Fibroblast of skin of right quadriceps (primary cell): ENCODE results near the gene CTDSP2.
"Not testable (repeated sequence)": the region's sequence is repeated elsewhere in the genome, so short reads cannot be mapped to it uniquely, and the experiment has no call there.

Source experiments
- DNase-seq: peaks from one replicate; pipeline ENCODE4 v3.0.0-alpha.2; 2013

CTDSP2 gene

DNA sequence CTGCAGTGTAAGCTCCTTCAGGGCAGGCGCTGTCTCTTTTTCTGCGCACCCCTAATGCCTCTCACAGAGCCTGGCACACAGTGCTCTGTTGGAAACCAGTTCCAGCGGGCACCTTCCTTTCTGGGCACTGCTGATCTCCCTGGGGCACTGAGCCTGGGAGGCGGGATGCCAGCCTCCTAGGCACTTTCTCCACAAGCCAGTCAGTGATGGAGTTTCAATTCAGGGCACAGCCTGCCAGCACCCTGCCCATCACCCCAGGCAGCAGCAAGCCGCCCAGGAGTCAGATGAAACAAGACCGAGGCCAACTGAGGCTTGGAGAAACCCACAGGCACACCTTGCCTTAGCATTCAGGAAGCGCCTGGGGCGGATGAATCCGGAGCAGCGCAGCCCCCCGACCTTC lies 5.7 kb upstream of the CTDSP2 start:
- DNase-seq, result no peak

DNA sequence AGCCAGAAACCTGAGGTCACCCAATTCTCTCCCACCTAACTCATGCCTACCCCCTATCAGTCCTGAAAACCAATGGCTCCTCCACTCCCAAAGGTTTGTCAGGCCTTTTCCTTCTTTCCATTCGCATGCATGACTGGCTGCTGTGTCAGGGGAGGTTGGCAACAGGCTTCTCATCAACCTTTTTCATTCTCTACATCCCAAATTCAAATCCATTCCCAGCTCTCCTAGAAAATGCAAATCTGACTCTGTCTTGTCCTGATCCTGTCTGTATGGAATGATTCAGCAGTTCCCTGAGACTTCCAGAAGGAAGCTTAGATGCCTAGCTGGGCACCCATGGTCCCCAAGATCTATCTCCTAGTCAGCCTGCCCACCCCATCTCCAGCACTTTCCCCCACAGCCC lies 5.0 kb upstream of the CTDSP2 start:
- DNase-seq, result no peak

DNA sequence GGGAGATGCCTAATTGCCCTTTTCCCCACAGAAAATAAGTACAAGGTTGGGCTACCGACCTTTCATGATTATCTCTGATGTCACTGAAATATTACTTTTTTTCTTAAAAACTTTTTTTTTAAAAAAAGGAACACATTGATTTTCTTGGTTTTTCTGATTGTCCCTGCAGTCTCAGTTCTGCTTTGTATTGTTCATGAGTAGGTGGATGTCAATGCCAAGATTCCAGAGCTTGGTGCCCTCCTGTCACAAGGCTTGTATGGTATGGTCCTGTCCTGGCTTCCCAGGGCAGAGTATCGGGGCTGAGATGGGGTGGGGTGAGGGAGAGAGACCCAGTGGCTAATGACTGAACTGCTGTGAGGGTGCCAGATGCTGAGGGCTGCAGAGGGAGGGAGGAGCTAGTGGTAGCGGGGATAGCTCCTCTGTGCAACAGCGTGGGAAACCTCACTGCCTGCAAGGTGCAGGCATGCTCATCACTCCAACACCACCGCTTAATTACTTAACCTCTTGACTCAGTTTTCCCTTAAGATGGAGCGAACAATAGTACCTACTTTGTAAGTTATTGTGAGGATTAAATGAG lies 4.4 kb upstream of the CTDSP2 start:
- DNase-seq, result no peak

DNA sequence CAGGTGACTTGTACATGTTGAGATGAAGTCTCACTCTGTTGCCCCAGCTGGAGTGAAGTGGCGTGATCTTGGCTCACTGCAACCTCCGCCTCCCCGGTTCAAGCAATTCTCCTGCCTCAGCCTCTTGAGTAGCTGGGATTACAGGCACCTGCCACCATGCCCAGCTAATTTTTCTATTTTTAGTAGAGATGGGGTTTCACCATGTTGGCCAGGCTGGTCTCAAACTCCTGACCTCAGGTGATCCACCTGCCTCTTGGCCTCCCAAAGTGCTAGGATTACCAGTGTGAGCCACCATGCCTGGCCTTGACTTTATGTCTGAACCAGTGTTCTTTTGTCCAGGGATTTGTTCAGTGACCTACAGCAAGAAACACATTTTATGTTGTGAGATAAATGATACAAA lies 2.9 kb upstream of the CTDSP2 start:
- DNase-seq, result not testable (repeated sequence)

DNA sequence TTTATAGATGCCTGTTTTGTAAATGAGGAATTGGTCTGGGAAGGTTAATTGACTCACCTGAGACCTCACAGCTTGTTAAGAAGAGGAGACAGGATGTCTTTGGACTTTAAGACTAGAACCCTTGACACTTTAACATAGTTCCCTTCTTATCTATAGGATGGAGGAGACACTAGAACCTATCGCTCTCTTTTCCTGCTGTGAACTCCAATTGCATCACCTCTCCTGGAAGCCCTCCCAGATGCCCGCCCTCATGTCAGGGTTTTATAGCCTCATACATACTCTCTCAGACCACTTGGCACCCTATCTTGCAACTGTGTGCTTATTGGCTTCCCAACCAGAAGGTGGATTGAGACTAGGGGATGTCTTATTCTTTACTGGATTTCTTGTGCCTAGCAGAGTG lies 2.5 kb upstream of the CTDSP2 start:
- DNase-seq, result no peak

DNA sequence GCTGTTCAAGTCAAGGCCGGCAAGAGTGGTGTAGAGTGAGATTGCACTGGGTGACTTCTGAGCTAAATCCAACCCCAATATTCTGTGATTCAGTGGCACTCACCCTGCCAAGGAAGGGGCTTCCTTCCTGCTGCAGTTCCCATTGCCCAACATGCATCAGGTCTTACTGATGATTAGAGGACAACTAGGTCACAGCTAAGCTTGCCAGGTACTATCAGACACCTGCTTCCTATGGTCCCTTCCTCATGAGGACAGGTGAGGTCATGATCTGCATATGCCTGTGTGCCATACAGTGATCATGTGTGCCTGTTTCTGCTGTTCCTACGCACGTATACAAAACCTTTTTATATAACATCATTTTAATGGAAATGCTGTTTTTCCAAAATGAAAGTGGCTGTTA lies 1.7 kb upstream of the CTDSP2 start:
- no peak for DNase-seq

DNA sequence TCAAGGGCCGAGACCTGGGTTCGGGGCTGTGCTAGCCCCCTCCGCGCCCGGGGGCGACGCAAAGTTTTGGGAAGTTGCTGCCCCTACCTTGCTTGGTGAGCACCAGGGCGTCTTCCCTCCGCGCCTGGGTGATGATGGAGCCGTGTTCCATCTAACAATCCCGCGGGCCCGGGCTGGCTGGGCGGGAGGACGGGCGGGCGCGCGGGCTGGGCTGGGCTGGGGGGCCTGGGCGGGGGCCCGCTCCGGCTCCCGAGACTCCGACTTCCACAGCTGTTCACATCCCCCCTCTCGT lies 298 bp downstream of the CTDSP2 start:
- no peak for DNase-seq

DNA sequence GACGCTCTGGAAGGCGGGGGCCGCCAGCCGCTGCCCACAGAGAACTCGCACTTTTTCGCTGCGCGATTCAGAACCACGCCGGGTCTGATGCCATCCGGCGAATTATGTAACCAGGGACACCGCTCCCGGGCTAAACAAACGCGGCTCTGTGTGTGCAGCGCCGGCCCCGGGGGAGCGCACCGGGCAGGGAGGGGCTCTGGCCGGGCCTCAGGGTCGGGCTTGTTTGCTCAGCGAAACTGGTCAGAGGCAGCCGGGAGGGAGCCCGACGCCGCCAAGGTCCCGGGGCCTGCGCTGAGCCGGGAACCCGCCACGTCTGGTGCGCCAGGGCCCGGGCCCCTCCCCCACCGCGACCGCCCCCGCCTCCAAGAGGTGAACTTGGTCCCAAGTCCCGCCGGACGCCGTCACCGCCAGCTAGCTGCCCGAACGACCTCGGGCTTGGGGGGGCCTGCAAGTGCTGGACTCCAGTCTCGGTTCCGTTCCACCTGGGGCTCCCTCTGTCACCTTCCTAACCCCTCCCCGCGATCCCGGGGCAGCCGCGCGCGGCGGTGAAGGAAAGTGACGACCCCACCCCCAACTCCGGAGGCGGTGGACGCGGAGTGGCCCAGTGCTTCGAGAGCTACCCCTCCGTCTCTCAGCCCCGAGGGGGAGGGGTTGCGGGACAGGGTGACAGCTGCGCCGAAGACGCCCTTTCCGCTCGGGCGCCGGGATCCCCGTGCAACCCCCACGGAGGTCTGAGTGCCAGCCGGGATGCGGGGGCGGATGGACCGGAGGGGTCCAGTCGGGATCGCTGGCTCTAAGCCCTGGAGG lies 848 bp downstream of the CTDSP2 start:
- peak; percentile 43 for DNase-seq

DNA sequence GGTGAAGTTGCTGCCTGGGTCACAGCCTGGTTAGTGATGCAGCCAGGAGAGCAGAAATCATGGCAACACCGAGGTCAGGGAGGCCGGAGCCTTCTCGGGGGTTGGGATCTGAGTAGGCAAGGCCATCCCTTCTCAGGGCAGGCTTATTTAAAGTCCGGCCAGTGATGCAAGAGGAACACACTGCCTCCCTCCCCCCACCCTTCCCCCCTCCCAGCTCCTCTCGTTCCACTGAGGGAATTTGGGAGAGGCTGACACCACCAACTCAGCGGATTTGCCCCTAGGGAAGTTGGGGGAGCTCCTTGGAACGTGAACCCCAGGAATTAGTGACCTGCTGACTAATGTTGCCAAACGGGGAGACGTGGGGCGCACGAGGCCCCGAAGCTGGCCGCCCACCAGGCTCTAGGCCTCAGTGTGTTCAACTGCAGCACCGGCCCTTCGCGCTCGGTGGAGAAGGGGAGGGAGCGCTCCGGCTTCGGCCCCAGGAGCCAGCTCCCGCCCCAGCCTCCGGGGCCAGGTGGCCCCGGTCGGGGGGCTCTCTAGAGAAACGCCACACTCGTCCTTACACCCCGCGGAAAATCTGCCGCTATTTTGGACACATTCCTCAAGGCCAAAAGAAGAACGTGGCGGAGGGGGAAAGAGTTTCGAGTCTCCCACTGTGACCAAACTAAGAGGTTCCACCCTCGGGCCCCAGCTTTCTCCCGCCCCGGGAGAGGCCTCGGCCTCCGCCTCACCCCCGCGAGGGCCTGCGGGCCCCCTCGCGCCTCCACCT lies 1.6 kb downstream of the CTDSP2 start:
- DNase-seq, result peak; percentile 70

DNA sequence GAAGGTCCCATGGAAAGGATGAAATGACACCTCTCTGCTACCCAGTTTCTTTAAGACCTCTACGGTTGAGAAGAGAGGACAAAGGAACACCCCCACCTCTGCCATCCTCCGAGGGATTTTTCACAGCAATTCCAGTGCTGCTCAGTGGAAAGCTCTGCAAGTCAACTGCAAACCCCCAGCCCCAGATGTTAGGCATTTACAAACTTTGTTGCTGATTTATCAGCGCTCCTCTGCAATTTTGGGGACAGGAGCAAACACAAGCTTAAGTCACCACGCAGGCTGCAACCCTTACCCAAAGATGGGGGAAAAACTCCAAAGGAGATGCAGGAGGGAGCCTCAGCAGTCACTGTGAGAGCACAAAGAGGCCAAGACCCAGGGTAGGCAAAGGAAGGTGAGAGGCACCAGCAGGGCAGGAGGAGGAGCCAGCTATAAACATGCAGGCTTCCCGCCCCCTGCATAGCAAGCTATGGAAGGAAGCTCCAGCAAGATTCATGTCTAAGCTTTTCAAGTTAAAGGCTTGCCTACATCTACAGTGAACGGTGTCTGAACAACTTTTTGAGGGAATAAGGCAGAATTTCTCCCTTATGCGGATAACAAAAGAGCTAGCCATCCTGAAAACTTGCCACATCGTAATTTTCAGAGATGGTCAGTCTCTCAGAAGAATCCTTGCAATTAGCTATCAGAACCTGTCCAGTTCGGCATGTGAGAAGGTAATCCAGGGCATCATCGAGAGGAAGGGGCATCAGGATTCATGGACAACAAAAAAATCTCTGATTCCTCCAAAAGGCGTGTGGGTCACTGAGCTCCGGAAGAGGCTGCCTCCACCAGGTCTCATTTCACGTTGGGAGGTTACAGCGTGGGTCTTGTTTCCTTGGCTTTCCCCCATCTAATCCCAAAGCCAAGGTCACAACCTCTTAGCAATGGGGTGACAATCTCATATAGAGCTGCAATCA lies 3.9 kb downstream of the CTDSP2 start:
- DNase-seq, result peak; percentile 31

DNA sequence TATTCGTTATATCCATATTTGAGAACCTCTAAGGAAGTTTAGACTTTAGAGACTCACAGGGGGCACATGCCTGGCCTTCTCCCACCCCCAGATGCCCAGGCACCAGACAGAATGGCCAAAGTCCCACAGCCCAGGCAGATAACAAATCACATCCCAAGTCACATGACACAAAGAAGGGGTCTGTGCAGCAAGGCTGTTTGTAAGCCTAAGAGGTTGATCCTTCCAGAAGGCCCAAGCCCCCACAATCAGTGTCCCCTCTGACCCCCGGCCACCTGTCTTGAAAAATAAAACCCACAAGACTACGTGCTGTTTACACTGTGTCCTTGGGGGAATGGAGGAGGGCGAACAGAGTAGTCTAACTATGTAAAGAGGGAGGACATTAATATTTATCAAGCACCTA lies 5.1 kb downstream of the CTDSP2 start:
- no peak for DNase-seq

DNA sequence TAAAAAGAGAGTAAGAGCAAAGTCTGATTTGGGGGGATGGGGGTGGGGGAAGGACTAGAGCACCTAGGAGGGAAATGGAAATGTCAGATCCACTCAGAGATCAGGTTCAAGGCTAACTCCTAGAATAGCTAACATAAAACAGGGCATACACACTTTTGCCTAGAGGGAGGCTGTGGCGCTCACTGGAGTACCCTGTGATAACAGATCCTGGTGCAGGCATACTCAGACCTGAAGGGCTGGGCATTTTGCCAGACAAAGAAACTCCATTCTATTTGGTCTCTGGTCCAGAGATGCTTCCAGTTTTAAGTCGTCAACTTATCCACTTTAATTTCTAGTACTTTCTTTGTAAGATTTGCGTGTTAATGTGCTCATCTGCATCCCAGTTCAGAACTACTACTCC lies 5.8 kb downstream of the CTDSP2 start:
- DNase-seq, result peak; percentile 37

DNA sequence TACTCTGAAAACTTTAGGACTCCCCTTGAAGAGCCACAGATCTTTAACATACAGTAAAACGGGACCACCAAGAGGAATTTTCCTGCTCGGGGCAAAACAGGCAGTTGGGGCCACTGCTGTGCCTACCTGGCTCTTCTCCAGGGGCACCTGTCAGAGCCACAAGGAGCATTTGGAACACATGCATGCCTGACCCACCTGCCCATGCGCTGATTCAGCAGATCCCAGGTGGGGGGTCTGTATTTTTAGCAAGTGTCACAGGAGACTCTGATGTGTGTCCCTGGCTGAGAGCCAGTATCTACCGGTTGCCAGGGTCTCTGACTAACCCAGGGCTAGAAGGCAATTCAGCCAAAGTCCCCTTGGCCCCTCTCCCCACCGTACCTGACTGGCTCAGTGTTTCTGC lies 6.5 kb downstream of the CTDSP2 start:
- DNase-seq, result no peak

DNA sequence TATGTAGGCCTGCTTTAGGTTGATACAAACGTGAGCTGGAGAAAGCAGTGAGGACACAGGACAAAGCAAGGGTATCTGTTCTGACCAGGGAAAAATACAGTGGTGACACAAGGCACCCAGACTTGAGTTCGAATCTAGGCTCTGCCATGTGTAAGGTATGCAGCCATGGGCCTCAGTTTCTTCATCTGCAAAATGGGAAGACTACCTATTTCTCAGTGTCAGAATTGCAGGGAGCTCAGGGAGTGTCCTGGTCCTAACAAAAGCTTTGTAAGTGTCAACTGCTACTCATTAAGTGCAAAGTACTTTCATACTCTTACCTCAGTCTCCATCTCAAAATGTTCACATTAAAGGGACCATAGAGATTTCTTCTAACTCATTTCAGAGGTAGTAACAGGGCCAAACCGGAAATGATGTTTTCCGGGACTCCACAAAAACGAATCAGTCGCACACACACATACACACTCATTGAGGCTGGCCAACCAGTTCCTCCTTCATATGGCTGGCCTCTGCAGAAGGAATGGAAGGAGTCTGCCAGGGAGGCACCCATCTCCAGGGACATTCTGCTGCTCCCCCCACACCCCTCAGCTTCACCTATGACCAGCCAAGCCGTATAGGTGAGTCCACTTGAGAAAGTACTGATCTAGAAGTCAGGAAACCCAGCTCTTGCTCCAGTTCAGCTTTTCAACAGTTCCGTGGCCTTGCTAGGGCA lies 7.8 kb downstream of the CTDSP2 start:
- DNase-seq, result peak; percentile 39

DNA sequence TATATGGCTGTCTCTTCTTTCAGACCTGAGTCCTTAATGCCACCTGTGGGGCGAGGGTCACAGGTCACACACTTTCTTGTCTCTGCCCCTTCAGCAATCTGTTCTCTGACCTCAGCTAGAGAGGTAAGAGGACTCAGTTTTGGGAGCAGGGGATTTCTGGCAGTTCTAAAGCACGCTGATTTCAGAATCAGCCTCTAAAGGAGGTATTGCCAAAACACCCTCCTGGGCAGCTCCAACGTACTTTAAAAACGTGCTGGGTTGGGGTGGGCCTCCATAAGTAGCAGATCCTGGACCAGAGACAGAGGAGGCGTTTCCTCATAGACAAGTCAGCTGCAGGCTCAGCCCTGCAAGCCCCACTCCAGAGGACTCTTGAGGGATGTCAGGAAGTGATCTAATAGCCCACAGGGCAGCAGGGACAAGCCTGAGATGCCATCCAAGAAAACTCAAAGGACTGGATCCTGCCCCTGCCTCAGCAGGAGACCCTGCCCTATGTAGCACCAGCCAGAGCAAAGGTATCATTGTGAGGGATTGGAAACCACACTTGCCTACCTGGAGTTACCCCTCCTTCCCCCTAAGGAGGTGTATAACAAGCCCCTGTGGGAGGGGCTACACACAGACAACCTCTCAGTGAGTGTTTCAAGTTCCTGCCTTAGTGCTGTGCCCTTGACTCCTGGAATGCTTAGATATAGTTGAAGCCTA lies 8.5 kb downstream of the CTDSP2 start:
- DNase-seq, result peak; percentile 76

DNA sequence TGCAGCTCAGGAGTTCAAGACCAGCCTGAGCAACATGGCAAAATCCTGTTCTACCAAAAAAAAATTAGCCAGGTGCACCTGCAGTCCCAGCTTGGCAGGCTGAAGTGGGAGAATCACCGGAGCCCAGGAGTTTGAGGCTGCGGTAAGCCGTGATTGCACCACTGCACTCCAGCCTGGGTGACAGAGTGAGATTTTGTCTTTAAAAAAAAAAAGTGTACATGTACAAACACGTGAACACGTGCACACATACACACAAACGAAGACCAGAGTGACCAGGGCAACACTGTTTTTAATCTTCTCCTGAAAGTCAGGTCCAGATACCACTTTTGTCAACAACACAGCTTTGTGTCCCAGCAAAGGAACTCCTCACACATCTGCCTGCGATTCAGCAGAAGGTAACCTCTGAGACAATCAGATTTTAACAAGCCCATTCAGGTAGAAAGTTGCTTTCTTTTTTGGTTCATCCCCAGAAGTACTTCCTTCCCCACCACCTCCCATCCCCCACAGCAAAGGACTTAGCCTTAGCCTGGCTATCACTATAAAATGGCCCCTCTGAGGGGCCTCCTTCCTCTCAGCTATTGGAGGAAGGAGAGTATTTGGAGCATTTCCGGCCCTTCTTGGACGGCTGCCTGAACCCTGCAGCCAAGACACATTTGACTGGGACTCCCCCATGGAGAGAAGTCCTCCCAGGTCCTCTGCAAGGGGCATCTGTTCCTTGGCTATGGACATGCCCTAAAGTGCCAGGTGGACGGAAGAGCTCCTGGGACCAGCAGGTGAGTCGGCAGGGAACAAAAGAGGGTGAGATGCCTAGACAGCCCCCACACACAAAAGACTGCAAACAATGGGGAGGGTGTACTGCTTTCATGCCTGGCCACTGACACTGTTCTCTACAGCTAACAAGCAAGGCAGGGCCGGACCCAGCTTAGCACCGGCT lies 9.8 kb downstream of the CTDSP2 start:
- peak; percentile 94 for DNase-seq

DNA sequence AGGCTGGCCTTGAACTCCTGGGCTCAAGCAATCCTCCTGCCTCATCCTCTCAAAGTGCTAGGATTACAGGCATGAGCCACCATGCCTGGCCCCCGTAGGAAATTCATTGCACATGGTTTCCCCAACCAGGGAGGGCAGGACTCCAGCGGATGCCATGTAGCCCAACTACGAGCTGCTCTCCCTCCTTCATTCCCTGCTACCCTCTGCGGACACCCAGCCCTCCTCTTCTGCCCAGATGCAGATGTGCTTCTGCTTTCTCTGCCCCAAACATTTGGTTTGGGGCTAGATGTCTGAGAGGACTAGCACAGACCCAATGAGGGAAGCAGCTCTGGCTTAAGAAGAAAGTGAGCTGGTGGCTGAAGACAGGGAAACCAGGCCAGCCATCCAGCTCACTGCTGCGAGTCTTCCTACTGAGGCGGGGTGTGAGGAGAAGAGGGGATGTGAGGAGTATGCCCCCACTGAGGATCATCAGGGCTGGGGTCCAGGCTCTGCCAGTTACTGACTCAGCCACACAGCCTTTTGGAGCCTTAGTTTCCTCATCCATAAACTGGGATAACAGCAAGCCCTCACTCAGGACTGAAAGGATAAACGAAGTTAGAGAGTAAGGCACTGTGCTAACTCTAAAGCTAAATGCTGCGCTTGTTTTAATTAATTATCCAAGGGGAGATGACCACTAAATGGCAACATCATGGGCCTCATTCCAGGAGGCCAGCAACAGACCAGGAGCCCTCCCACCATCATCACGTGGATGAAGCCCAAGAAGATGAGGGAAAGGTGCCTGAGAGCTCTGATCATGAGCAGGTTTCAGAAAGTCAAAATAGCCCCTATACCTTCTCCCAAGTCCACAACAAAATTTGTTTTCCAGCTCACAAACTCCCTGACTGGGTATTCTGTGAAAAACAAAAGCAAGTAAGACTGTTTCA lies 10.9 kb downstream of the CTDSP2 start:
- DNase-seq, result no peak

DNA sequence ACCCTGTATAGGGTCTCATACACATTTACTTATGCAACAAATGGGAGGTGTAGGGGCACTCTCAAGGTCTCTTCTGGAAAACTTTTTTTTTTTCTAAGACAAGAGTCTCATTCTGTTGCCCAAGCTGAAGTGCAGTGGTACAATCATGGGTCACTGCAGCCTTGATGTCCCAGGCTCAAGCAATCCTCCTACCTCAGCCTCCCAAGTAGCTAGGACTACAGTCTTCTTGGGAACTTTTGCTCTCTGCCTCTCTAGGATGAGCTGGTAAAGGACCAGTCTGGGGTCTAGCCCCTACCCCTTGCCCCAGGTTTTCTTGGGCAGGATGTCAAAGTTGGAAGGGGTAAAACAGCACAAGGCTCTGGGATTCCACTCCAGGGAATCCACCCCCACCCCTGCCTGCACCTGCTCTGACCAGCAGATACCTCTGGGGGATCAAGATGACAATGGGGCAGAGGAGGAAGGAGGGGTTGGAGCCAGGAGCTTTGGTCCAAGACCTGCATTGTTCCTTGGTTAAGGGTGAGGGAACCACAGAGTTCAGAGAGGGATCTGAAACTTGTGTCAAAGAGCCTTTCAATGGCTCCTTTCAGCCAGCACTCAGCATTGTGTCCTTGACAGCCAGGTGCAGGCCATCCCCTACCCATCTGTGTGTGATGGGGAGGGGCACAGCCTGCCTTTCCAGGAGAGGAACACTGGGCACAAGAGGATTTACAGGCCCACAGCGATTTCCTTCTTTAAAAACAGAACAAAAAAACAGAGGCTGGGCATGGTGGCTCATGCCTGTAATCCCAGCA lies 12.2 kb downstream of the CTDSP2 start:
- DNase-seq, result no peak

DNA sequence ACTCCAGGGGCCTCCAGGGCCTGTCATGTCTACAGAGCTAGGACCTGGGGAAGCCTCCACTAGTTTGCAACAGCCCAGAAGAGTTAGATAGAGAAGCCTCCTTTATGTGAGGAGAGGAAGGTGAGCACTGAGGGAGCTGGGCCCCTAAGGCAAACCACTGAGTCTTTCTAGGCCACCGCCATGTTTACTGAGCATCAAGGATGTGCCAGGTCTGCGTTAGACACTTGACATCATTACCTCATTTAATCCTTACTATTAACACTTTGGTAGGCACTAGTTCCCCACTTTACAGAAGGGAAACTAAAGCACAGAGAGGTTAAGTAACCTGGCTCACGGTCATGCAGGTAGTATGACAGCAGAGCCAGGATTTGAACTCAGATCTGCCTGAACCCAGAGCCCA lies 12.9 kb downstream of the CTDSP2 start:
- DNase-seq, result no peak
